ENCODE measurements around the gene ANTXRL.
"Not testable (repeated sequence)": the region's sequence is repeated elsewhere in the genome, so short reads cannot be mapped to it uniquely, and the experiment has no call there.

The ANTXRL gene

DNA sequence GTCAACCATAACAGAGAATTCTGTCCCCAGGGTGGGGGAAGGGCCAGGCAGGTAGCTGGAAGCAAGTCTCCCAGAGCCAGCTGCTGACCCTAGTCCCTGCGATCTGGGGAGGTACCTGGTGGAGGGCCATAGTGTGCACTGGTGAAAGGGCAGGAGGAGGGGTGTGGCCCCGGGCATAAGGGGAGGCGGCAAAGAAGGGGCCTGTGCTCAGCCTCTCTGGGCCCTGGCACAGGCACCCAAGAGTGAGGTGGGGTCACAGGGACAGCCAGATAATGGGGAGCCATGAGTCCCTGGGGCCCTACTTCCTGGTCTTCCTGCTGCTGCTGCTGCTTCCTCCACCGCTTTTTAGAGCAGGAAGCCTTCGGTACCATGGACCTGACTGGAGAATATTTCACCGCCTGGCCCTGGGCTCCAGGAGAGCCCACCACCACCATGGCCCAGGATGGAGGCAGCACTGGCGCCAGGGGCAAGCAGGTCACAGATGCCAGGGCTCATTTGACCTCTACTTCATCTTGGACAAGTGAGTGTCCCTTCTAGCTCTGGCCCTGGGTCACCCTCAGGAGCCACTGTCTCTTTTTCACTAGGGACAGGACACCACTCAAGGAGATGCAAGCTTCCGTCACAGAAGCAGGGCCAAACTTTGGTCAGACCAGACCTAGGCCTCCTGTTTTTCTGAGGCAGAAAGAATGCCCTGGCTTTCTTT lies at the start of gene ANTXRL:
TSS of gene ANTXRL (plus strand) at position 7 of the 703 bp plus-strand sequence. CDS start at position 273, 266 bp downstream.
- no peak for DNase-seq

DNA sequence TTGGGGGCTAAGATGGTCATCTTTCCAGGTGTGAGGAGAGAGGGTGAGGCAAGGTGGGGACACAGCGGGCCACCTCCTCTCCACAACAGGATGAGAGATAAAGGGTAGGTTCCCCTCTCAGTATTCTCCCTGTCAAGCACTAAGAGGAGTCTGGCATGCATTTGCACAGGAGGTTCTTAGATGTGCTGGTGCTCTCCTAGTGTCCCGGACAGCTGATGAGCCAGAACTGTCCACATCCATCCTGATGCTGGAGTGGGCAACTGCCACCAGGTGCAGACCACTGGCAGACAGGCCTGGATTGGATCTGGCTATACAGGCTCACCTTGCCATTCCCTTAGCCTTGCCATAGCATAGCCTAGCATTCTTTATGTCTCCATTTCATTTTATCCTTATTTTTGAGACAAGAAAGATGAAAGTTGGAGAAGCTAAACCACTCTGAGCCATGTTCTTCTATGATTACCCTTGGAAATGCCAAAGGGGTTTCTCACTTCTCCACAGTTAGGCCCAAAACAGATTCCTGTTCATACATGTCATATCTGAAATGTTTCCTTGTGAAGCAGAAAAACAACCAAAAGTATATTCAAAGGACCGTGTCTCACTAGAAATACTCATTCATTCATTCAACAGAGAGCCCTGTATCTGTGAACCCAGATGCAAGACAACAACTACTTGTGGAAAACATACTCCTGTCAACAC lies 48.8 kb upstream of the ANTXRL start:
- DNase-seq = peak; percentile 11

DNA sequence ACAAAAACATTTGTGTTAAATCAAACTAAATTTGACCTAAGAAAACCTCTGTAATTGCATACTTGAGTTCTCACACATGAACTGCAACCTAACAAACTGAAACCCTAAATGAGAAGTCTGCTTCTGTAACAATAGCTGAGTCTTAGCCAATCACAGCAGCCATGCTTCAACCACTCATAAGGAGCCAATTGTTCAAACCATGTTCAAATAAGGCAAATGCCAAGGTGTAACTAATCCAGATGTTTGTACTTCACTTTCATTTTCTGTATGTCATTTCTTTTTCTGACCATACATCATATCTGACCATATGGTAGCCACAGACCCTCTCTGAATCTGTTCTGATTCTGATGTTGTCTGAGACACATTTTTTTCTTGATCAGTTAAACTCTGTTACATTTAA lies 47.5 kb upstream of the ANTXRL start:
- DNase-seq = no peak

DNA sequence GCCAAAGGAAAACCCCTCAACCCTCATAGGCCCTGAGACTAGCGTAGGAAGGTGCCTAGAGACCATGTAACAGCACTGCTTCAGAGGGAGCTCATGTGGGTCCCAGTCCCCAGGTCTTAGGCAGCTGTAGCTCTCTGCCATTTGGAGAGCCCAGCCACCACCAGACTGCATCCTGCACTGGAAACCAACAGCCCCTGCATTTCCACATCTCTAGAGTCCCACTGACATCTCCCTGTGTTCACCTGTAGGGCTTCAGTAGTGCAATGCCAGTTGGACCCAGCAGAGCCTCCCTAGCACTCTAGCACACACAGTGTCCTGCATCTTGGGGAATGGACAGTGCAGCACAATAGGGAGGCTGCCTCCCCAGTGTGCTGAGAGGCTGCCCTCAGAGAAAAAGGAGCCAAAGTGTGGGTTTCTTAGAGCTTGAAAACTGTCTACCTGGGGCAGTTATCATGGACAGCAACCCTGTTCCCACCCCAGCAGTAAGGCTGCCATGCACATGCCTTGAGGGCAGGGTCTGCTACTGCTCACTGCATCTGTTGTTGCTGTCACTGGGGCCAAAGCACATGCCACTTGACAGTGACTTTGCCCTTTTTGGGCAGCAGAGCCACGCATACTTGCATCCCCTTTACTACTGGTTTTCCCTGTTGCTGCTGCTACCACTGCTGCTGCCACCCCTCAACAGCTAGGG lies 46.7 kb upstream of the ANTXRL start:
- no peak for DNase-seq

DNA sequence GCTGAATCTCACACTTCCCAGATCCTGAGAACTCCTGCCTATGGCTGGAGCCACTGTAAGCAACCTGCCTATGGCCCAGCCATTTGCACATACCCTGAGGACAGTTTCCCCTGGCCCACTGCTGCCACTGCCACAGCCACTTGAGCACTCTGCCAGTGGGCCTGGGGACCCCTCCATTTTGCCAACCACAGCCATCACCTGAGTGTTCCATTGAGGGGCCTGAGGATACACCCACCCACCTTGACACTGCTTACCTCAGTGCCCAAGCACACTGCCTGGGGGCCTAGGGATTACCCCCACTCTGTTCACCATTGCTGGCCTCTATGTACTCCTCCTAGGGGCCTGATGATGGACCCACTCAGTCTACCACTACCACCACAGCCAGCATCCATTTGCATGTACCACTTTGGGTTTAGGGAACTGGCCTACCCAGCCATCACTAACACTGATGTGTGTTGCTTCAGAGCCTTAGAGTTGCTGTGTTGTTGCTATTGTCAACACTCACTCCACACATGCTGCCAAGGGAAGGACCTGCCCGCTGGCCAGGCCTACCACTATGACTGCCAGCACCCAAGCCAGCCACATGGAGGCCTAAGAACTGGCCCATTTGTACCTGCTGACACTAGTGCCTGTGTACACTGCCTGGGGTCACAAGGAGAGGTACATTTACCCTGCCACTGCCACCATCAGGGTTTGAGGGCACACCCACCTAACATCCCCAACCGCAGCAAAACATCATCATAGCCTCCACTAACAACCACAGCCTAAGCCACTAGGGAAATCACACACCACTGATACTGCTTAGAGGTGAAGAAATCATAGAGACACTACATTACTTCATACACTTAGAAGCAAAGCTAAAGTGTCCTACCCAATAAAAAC lies 45.9 kb upstream of the ANTXRL start:
- DNase-seq = no peak

DNA sequence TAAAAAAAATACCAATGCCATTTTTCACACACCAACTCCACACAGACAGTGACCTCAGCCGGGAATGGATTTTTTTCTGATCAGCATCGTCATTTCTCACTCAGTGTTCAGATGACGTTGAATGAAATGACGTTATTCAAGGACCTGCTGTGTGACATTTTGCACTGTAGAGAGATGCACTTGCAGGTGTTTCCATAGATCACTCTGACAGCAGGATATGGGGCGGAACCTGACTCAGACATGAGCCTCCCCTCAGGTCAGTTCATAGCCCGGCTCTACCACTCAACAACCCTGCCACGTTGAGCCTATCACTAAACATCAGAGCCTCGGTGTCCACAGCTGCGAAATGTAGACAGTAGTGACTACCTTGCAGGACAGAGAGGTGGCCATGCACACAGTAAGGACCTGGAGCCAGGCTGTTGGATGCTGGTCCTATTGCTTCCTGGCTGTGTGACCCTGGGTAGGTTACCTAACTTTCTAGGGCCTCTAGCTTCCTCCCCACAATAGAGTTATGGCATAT lies 41.4 kb upstream of the ANTXRL start:
- no peak for DNase-seq

DNA sequence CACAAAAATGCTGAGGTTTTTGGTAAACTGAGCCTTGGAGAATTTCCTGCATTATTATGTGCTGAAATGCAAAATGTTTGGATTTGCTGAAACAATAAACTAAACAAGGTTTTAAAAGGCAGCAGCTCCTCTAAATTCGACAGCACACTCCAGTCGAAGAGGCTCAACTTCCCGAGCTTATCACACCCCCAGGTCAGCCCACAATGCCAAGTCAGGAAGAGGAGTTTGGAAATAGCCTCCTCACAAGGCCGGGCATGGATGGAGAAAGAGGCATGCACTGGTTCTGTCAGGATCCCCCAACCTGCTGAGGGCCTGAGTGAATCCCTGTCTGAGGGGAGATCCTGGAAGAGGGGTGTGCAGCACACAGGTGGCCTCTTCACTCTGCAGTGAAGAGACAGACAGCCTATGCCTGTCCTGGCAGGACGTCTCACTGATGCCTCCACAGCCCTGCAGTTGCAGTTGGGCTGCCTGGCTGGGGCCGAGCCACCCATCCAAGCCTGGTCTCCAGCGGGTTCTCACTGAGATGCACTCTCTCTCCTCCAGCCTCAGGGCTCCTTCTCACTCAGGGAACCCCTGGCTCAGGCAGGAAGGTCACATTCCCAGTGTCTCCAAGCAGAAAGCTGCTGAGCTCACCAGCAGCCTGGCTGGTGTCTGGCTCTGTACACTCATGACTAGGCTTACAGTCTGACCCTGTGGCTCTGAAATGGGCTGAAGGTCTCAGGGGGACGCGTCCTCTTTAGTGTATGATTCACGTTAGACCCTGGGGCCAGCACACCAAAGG lies 40.2 kb upstream of the ANTXRL start:
- DNase-seq = not testable (repeated sequence)

DNA sequence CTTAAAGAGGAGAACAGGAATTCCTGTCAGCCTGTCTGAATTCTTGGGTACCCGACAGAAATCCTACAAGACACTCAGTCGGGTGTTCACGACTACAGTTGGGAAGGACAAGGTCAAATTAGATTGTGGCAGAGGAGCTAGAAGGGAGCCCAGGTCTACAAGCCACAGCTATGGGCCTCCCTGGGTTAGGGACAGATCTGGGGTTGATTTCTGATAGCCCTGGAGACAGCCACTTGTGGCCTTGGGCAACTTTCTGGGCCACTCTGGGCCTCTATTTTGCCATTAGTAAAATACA lies 39.7 kb upstream of the ANTXRL start:
- no peak for DNase-seq

DNA sequence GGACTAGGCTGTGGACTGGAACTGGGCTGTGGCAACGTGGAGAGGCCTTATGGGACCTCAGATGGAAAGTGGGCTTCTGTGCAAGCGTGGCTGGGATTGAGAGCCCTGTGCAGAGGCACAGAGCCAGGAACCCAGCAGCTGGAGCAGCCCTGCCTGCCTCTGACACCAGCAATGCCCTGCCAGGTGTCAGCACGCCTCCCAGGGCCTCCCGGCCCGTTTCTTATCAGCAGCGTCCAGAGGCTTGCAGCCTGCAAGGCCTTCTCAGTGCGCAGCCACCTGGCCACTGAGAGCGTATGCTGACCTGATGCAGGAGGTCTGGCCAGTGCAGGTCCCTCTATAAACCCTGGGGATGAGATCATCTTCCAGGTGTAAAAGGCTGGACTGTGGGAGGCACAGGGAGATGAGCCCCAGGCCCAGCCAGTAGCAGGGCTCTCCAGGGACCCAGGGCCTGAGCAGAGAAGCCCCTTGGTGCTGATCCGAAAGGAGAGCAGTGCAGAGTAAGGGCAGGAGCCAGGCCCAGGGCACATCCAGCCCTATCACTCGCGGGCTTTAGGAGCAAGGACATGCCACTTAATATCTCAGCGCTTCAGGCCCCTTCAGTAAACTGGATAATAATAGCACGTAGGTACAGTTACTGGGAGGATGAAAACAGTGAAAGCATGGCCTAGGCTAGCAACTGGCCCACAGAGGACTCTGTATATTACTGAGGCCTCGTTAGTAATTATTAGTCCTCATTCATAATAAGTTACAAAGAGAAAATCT lies 38.8 kb upstream of the ANTXRL start:
- no peak for DNase-seq

DNA sequence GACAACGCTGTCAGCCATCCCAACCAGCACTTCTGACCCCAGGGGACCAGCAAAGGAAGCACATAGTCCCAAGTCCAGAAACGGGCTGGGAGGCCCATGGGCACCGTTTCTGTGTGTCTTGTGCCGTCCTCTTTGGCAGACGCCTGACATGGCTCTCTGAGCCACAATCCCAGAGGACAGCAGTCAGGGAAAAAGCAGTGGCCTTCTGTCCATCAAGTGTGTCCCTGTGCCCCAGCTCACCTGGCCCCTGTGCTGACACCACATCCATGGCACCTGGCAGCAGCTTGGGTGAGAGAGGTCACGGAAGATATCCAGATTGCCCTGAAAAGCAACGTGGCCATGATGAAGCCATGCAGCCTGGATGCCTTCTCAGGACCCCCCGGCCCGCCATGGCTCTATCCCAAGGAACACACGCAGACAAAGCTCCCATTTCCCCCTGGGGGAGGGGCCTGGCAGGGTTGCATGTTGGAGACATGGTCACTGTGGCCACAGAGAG lies 38.1 kb upstream of the ANTXRL start:
- no peak for DNase-seq

DNA sequence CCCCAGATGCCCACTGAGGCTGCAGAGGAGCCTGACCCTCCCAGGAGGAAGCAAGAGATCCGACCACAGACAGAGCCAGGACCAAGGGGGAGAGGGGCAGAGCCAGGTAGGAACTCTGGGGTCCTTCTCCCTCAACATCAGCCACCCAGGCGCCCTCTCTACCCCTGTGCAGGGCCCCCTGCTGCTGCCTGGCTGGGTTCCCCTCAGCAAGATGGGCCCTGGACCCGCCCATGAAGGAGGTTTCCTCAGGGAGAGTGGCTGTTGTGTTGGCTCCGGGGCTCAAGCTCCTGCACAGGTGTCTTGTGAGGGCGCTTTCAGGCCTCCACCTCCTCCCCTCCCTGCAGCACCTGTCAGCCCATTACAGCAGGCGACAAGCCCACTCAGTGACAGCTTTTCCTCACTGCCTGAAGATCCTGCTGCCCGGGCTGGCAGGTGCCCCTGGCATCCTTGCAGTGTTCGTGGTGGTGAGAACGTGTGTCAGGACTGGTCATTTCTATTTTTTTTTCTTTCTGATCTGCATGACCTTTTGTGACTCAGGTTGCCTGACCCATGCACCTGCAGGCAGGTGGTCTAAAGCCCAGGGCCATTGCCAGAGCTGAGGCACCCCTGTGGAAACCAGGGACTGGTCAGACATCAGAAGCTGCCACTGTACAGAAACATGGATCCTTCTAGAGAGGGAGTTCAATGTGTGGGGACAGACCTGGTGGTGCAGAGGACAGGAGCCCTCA lies 37.0 kb upstream of the ANTXRL start:
- DNase-seq = not testable (repeated sequence)

DNA sequence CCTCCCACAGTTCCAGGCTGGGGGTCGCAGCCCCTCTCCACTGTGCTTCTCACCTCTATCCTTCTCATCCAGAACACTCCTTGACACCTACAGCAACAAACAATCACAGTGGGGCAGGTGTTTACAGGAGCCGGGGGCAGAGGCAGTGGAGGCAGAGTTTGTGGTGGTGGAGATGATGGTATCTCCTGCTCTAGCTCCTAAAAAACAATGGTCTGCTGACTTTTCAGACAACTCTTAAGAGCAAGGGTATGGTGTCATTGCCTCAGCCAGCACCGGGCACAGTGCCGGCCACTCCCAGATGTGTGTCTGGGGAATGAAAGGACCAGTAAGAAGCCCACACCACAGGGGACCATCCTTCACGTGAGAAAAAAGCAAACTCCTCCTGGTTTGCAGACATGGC lies 36.3 kb upstream of the ANTXRL start:
- no peak for DNase-seq

DNA sequence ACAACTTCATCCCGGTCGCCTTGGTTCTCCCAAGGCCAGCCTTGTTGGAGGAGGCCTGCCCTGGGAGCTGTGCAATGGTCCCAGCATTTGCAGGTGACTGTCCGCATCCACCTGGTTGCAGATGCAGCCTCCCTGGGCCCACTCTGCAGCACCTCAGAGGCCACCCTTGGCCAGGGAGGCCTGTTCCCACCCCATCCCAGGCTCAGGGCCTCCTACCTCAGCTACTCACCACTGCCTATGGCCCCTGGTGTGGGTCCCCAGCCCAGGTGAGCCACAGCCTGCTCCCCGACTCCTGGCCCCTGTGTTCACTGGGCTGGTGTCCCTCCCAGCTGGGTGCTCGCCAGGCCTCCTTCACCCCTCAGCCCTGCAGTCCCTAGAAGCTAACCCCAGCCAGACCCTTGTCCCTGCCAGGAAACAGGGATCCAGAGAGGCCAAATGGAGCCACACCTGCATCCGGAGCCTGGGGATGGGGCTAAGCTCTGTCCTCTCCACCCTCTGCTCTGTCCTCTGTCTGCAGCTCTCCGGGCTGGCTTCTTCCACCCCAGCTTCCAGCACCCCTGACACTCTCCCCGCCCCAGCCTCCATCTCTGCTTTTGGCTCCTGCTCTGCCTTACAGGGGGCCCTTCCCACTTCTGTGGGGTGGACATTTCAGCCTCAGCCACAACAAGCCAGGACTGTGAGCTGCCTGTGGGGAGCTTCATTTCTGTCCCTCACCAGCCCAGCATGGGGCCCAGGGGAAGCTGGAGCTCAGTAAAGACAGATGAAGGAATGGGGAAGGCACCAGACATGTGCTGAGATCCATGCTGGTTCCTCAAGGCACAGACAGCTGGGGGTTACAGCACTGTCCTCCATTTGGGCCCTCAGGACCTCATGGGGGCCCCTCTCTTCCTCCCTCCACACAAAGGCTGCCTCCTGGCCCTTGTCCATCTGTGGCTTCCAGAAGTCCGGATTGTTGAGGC lies 35.6 kb upstream of the ANTXRL start:
- DNase-seq = no peak

DNA sequence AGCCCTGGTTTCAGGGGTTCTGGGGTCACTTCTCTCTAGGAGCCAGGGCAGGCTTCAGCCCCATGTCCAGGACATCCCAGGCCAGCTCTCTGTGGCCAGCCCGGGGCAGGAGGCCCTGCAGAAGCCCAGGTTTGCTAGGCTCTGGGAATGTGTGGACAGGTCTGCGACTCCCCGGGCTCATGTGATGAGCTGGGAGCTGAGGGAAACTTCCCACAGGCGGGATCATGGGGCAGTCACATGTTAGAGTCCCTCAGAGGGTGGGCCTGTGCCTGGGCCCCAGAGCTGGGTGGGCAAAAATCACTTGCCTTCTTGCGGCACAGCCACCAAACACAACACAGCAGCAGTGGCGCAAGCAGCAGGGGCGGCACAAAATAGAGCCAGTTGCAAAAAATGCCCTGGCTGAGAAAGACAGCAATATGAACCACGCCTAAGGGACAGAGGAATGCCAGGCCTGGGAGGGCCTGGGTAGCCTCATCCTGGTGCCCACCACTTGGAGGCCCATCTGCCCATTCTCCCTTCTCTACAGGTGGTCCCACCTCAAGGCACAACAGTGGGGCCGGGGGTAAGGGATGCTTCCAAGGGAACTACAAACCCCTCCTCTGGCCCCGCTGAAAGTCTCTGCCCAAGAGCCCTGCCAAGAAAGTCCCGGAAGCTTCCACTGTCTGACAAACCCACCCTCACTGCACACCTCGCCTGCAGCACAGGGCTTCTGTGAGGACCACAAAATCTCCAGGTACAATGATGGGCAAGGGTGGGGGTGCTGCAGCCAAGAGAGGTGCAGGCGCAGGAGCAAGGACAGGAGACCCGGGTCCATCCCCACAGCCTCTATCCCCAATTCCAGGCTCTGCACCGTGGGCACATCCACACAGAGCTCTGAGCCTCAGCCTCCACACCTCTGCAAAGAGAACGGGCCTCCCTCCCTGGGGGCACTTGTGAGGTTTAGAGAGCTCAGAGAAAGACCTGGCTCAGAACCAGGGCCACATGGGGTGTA lies 34.6 kb upstream of the ANTXRL start:
- no peak for DNase-seq

DNA sequence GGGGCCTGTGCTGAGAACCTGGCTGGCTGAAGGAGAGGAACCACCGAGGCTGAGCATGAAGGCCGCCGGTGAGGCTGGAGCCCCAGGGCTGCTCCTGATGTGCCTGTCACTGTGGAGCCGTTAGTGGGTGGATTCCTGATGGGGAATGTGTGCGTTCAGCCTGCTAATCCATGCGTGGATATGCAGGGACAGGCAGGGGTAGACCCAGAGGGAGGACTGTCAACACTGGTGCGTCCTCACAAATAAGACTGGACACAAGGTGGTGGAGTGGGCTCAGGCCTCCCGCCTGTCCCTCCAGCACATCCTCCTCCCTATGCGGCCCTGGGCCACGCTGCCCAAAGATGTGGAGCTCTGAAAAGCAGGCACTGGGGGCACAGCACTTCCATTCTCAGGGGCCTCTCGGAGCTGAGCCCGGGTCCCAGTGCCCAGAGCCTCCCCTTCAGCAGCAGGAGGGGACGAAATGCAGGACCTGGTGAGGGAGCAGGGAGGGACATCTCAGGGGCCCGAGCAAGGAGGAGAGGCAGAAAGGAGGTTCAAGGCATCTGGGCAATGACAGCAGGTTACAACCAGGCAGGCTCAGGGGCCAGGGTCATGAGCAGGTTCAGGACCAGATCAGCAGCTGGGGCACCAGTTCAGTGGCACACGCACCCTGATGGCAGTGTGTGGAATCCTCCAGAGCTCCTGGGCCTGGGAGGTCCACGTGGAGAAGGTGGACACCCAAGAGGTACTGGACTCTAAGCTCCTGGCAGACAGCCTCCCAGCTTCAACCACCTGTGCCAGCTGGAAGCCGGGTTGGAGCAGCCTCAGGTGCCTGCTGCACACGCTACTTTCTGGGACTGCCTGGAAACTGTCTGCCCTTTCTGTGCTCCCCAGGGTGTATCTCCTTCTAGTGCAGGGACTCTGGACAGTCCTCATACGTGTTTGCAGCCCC lies 33.5 kb upstream of the ANTXRL start:
- DNase-seq = no peak

DNA sequence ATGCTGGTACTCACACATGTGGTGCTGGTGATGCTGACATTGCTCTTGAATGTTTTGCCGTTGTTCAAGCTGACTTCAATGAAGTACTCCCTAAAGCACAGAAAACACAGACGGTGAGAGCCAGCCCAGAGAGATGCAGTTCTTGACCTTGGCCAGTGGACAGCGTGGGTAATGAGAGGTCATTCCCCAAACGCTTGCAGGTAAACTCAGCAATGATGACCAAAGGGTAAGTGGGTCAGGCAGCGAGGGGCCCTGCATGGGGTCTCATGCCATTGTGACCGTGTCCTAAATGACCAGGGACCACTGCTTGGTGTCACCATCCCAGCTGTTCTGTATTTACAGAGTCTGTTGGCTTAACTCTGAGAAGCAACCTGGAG lies 32.8 kb upstream of the ANTXRL start:
- no peak for DNase-seq

DNA sequence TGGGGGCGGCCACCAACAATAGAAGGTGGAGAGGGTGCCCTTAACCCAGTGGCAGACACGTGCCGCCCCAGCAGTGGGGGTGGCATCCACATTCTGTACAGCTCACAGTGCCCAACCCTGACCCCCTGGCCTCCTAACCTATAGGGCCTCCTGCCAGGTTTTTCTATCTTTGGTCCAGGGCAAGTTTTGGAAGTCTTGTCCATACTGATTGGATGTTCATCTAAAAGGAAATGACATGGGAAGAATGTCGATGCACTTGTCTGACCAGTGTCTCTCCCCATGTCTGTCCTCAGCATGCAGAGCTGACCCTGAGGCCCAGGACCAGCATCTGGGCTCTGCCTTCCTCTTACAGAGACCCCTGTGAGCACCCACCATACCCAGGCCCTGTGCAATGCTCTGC lies 32.3 kb upstream of the ANTXRL start:
- DNase-seq = no peak

All from fibroblast of skin of right biceps (primary cell).